H1 (cell line): ENCODE data around the gene SSX2IP. TPM values are rescaled to one million over a fixed set of nuclear protein-coding genes. Genes with fewer than 3 reads are reported as not detected.
A peak's percentile ranks its signal among the peaks of the same experiment; 100 is the strongest.

Experiments
- CTCF ChIA-PET: fragments of 300-600 bp; sonication (Branson Sonifier 250); formaldehyde crosslinking; loops from one replicate; lab custom pipeline; 2021; ENCODE audit not compliant: partially characterized antibody; lab: Charles Lee
- POLR2A ChIA-PET: fragments of 300-600 bp; sonication (Branson Sonifier 250); formaldehyde crosslinking; loops from one replicate; lab custom pipeline; 2021; ENCODE audit warnings: inconsistent platforms; ENCODE audit not compliant: partially characterized antibody; lab: Charles Lee
- DNase-seq, 2 experiments: peaks; one replicate each; pipeline versions ENCODE4 v3.0.0 to v3.0.0-alpha.2; 2010 to 2022; ENCODE audit warnings: low spot score in 2 of 2, low read depth in 1 of 2, mixed read lengths in 1 of 2
- FAIRE-seq: peaks from 2 replicates; lab custom pipeline; 2011; peaks lifted over from hg19 to GRCh38; lab: Jason Lieb, UNC
- H2AFZ ChIP-seq: 2 replicates; pipeline ENCODE4 v1.8.1; 2012; ENCODE audit warnings: low read length, inconsistent platforms
- H2AK5ac ChIP-seq: 2 replicates; pipeline ENCODE4 v1.6.1; 2013; ENCODE audit warnings: low read depth, low read length
- H2BK120ac ChIP-seq: replicated peaks from 2 replicates; pipeline ENCODE3; 2013; ENCODE audit warnings: low read depth, low read length, inconsistent platforms
- H2BK12ac ChIP-seq: 2 replicates; pipeline ENCODE4 v1.6.1; 2013; ENCODE audit warnings: low read depth, low read length
- H2BK15ac ChIP-seq: 2 replicates; pipeline ENCODE4 v1.6.1; 2013; ENCODE audit warnings: low read length
- H2BK20ac ChIP-seq: 2 replicates; pipeline ENCODE4 v1.6.1; 2013; ENCODE audit warnings: low read length
- H2BK5ac ChIP-seq: 2 replicates; pipeline ENCODE4 v1.6.1; 2013; ENCODE audit warnings: low read depth, low read length
- H3K14ac ChIP-seq: 2 replicates; pipeline ENCODE4 v1.6.1; 2013; ENCODE audit warnings: inconsistent platforms; ENCODE audit not compliant: insufficient read length
- H3K18ac ChIP-seq: 2 replicates; pipeline ENCODE4 v1.6.1; 2013; ENCODE audit warnings: low read length; ENCODE audit errors: extremely low read depth
- H3K23ac ChIP-seq: 2 replicates; pipeline ENCODE4 v1.6.1; 2013; ENCODE audit warnings: inconsistent platforms; ENCODE audit not compliant: insufficient read length
- H3K23me2 ChIP-seq: 2 replicates; pipeline ENCODE4 v1.6.1; 2013; ENCODE audit warnings: low read depth, low read length
- H3K27ac ChIP-seq: 2 replicates; pipeline ENCODE4 v1.6.1; 2011; ENCODE audit warnings: low read depth, low read length, inconsistent platforms
- H3K27me3 ChIP-seq, 4 experiments: replicated peaks in 1 of 4; 1 replicate in 1 of 4; 2 replicates in 3 of 4; pipeline versions ENCODE4 v1.6.1 to v1.8.1; 2011 to 2013; ENCODE audit warnings: low read length in 3 of 4, mild to moderate bottlenecking in 3 of 4, inconsistent platforms in 2 of 4, mixed read lengths in 2 of 4, moderate library complexity in 1 of 4; ENCODE audit not compliant: control insufficient read depth in 3 of 4, insufficient read depth in 3 of 4; ENCODE audit errors: extremely low read depth in 1 of 4
- H3K36me3 ChIP-seq, 4 experiments: 2 replicates each; pipeline versions ENCODE4 v1.6.1 to v1.8.1; 2011 to 2013; ENCODE audit warnings: mild to moderate bottlenecking in 4 of 4, low read length in 3 of 4, moderate library complexity in 2 of 4, control low read depth in 1 of 4, inconsistent platforms in 1 of 4; ENCODE audit not compliant: insufficient read depth in 4 of 4, control insufficient read depth in 2 of 4
- H3K4ac ChIP-seq: replicated peaks from 2 replicates; pipeline ENCODE3; 2013; ENCODE audit warnings: low read length, low read depth, mixed read lengths, inconsistent platforms; ENCODE audit not compliant: insufficient read length
- H3K4me1 ChIP-seq, 4 experiments: replicated peaks in 1 of 4; 1 replicate in 1 of 4; 2 replicates in 3 of 4; pipeline versions ENCODE4 v1.6.1 to v1.8.1; 2011 to 2013; ENCODE audit warnings: low read length in 3 of 4, inconsistent platforms in 2 of 4, mixed read lengths in 1 of 4; ENCODE audit not compliant: insufficient read depth in 4 of 4, control insufficient read depth in 3 of 4
- H3K4me2 ChIP-seq, 2 experiments: 2 replicates each; pipeline versions ENCODE4 v1.6.1 to v1.8.1; 2011 to 2013; ENCODE audit warnings: low read depth in 2 of 2, low read length in 2 of 2, control low read depth in 1 of 2, inconsistent platforms in 1 of 2, mild to moderate bottlenecking in 1 of 2; ENCODE audit not compliant: insufficient read depth in 1 of 2
- H3K4me3 ChIP-seq, 4 experiments: fragments of 200-600, 300-600 bp in 1 of 4; sonication (generic), shearing (Covaris generic), sonication (Bioruptor Twin) in 1 of 4; 2 replicates each; pipeline versions ENCODE4 v1.5.1 to v1.8.1; 2011 to 2016; ENCODE audit warnings: low read length in 4 of 4, low read depth in 3 of 4, control low read depth in 2 of 4, inconsistent platforms in 2 of 4, mild to moderate bottlenecking in 2 of 4, mixed read lengths in 1 of 4, moderate library complexity in 1 of 4; ENCODE audit not compliant: insufficient read depth in 2 of 4; ENCODE audit errors: extremely low read depth in 1 of 4
- H3K56ac ChIP-seq: replicated peaks from 2 replicates; pipeline ENCODE3; 2013; ENCODE audit warnings: low read depth, mild to moderate bottlenecking, mixed read lengths, low read length, inconsistent platforms; ENCODE audit not compliant: insufficient read length
- H3K79me1 ChIP-seq: 2 replicates; pipeline ENCODE4 v1.6.1; 2013; ENCODE audit warnings: low read depth, low read length, control low read depth
- H3K79me2 ChIP-seq, 2 experiments: 2 replicates each; pipeline versions ENCODE4 v1.6.1 to v1.8.1; 2012 to 2013; ENCODE audit warnings: low read length in 2 of 2, mild to moderate bottlenecking in 2 of 2, inconsistent platforms in 1 of 2; ENCODE audit not compliant: insufficient read depth in 2 of 2, control insufficient read depth in 1 of 2
- H3K9ac ChIP-seq, 4 experiments: replicated peaks in 1 of 4; 1 replicate in 1 of 4; 2 replicates in 3 of 4; pipeline versions ENCODE4 v1.6.1 to v1.8.1; 2011 to 2013; ENCODE audit warnings: low read depth in 3 of 4, low read length in 3 of 4, control low read depth in 2 of 4, mild to moderate bottlenecking in 2 of 4, moderate library complexity in 2 of 4, inconsistent platforms in 1 of 4; ENCODE audit errors: extremely low read depth in 1 of 4
- H3K9me3 ChIP-seq, 2 experiments: 2 replicates each; pipeline versions ENCODE4 v1.6.1 to v1.8.1; 2012 to 2013; ENCODE audit warnings: mild to moderate bottlenecking in 2 of 2, moderate library complexity in 2 of 2, control low read depth in 1 of 2, inconsistent platforms in 1 of 2, low read depth in 1 of 2, low read length in 1 of 2, mixed read lengths in 1 of 2; ENCODE audit not compliant: insufficient read depth in 2 of 2
- H4K20me1 ChIP-seq, 2 experiments: replicated peaks in 1 of 2; 2 replicates each; pipeline versions ENCODE3 to v1.8.1; 2011 to 2013; ENCODE audit warnings: inconsistent platforms in 2 of 2, low read length in 2 of 2, mild to moderate bottlenecking in 1 of 2; ENCODE audit not compliant: insufficient read depth in 2 of 2, control insufficient read depth in 1 of 2
- H4K5ac ChIP-seq: 2 replicates; pipeline ENCODE4 v1.6.1; 2013; ENCODE audit warnings: low read length, low read depth, mixed read lengths, inconsistent platforms; ENCODE audit not compliant: insufficient read length
- H4K8ac ChIP-seq: 2 replicates; pipeline ENCODE4 v1.8.0; 2013; ENCODE audit warnings: mild to moderate bottlenecking, moderate library complexity, low read length, inconsistent platforms; ENCODE audit not compliant: insufficient read depth; ENCODE audit errors: extremely low read depth
- H4K91ac ChIP-seq: replicated peaks from 2 replicates; pipeline ENCODE3; 2013; ENCODE audit warnings: low read length, mixed read lengths, inconsistent platforms; ENCODE audit not compliant: insufficient read length
- BACH1 ChIP-seq: IDR thresholded peaks from 2 replicates; pipeline ENCODE4 v1.6.1; 2012; ENCODE audit warnings: low read length, improper control_type of control experiment
- CHD2 ChIP-seq: IDR thresholded peaks from 2 replicates; pipeline ENCODE4 v1.6.1; 2012; ENCODE audit warnings: low read length, improper control_type of control experiment
- CTBP2 ChIP-seq: IDR thresholded peaks from 2 replicates; pipeline ENCODE4 v1.7.0; 2011; ENCODE audit warnings: borderline replicate concordance, mild to moderate bottlenecking, moderate library complexity, mixed read lengths, low read length; ENCODE audit not compliant: insufficient read depth, insufficient read length
- SIX5 ChIP-seq: IDR thresholded peaks from 2 replicates; pipeline ENCODE4 v1.6.1; 2011; ENCODE audit warnings: mild to moderate bottlenecking, low read depth, low read length
- WGBS, 2 experiments: shearing (Covaris generic) in 1 of 2; methylation state at CpG; one replicate each; pipeline versions ENCODE4 v1.1.6 to v1.1.7; 2013 to 2015; ENCODE audit warnings: low lambda C conversion rate in 2 of 2, mixed read lengths in 2 of 2, inconsistent platforms in 1 of 2, low coverage in 1 of 2, missing lambda C conversion rate in 1 of 2; ENCODE audit not compliant: insufficient replicate concordance in 2 of 2, insufficient coverage in 1 of 2, insufficient read length in 1 of 2; ENCODE audit errors: extremely low coverage in 1 of 2, missing lambda C conversion rate in 1 of 2; 5-methylcytosine and 5-hydroxymethylcytosine counted together
- polyA plus RNA-seq, 7 experiments: library from polyadenylated mRNA; depleted of rRNA in 3 of 7; stranded (reverse) in 5 of 7; unstranded in 2 of 7; fragments of >200 nt in 5 of 7; fragments of 200-250 nt in 2 of 7; gene quantifications; 1 replicate in 5 of 7; 2 replicates in 1 of 7; 4 replicates in 1 of 7; pipeline versions ENCODE4 v1.2.1 to v1.2.3, GENCODE V29; 2011 to 2013; ENCODE audit warnings: missing spikeins in 2 of 7, mixed read lengths in 2 of 7
- total RNA-seq: library from RNA; stranded (reverse); fragmentation: NEBNext Ultra II Directional; extraction: Animal tissue kit (Norgen Biotek cat#: 25700); gene quantifications from 2 replicates; pipeline ENCODE4 v1.2.1, GENCODE V29; 2021

SSX2IP gene
- total and polyA plus RNA-seq, 2 of the 8 experiments (the other 6 are each of a cell fraction or from before 2014, with no cell fraction given), result 4.0 to 31.3 TPM

- POLR2A ChIA-PET, result no interaction called here
- H3K79me2 ChIP-seq, result no peaks in the 10 kb centered on the region
- H2BK20ac ChIP-seq, result no peak overlapping the region
- no peak for DNase-seq
- no peak overlapping the region for H4K5ac ChIP-seq
- no peak overlapping the region for H4K91ac ChIP-seq
- H4K20me1 ChIP-seq, result no peaks in the 10 kb centered on the region
- peak overlapping the region; percentile 32 for H3K23ac ChIP-seq
- no peak overlapping the region for H3K56ac ChIP-seq
- no peak overlapping the region for H2AFZ ChIP-seq
- H3K36me3 ChIP-seq, result no peaks in the 10 kb centered on the region
- no peak overlapping the region for H3K4ac ChIP-seq
- CTCF ChIA-PET, result interaction anchor here (1.2 to 1.7 kb wide), 2 partner anchors 10 to 15 kb away, joined by 3 to 8 read pairs; no protein-coding TSS in a partner anchor
- no peak overlapping the region for H2BK15ac ChIP-seq
- H3K27me3 ChIP-seq, result no peaks in the 10 kb centered on the region
- no peak overlapping the region for H2AK5ac ChIP-seq
- H3K9ac ChIP-seq, result no peak overlapping the region
- H3K27ac ChIP-seq, result no peak overlapping the region
- no peak overlapping the region for H2BK120ac ChIP-seq
- 100% methylated on average over 1 of the region's 1 CpG; no CpG with 5 or more reads in 1 of the 2 experiments for WGBS, 2 experiments
- no peak overlapping the region for H3K14ac ChIP-seq
- H3K79me1 ChIP-seq, result no peaks in the 10 kb centered on the region
- no peak overlapping the region for H3K4me3 ChIP-seq
- H3K4me2 ChIP-seq, result no peak overlapping the region
- no peaks in the 10 kb centered on the region for H3K9me3 ChIP-seq
- H3K4me1 ChIP-seq, result no peaks in the 10 kb centered on the region; a peak in 3 of 7 replicates
- no peak overlapping the region for H3K18ac ChIP-seq
- H2BK5ac ChIP-seq, result no peak overlapping the region
- TF ChIP-seq CHD2 (no peak), CTBP2 (no peak), SIX5 (no peak), BACH1 (no peak)
- FAIRE-seq, result no peak
- H3K23me2 ChIP-seq, result no peaks in the 10 kb centered on the region
- no peak overlapping the region for H2BK12ac ChIP-seq
- no peak overlapping the region for H4K8ac ChIP-seq
Observed at GRCh38 chr1:84709131-84709530, 18.9 kb upstream of the SSX2IP start.
